GM19240 (cell line): ENCODE measurements around the gene PIANP.
A peak's percentile ranks its signal among the peaks of the same experiment; 100 is the strongest.
"Not testable (repeated sequence)": the region's sequence is repeated elsewhere in the genome, so short reads cannot be mapped to it uniquely, and the experiment has no call there.

Experiments used
- DNase-seq: peaks from one replicate; pipeline ENCODE4 v3.0.0; 2011; ENCODE audit warnings: low spot score; ENCODE audit not compliant: insufficient read length

PIANP gene

GRCh38 chr12:6708351-6708750, 7.7 kb upstream of the PIANP start:
- not testable (repeated sequence) for DNase-seq

DNA sequence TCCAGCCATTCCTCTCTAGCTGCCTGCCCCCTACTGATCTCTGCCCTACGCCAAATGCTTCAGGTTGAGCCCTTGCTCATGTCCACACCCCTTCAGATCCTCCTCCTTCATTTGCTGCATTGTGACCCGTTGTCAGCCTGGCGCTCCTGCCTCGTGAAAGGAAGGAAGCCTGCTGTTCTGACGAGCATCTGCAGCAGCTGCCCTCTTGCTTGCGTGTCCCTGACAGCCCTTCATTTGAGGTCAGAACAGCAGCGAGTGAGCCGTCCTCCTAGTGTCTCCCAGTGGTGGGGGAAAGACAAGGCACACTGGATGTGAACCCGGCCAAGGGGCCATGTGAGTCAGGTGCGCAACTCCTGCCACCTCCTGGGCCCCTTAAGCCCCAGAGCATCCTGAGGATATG, 3.0 kb upstream of the PIANP start:
- DNase-seq = no peak

- no peak for DNase-seq
Observed at GRCh38 chr12:6701078-6701768, 608 bp upstream of the PIANP start.

DNA sequence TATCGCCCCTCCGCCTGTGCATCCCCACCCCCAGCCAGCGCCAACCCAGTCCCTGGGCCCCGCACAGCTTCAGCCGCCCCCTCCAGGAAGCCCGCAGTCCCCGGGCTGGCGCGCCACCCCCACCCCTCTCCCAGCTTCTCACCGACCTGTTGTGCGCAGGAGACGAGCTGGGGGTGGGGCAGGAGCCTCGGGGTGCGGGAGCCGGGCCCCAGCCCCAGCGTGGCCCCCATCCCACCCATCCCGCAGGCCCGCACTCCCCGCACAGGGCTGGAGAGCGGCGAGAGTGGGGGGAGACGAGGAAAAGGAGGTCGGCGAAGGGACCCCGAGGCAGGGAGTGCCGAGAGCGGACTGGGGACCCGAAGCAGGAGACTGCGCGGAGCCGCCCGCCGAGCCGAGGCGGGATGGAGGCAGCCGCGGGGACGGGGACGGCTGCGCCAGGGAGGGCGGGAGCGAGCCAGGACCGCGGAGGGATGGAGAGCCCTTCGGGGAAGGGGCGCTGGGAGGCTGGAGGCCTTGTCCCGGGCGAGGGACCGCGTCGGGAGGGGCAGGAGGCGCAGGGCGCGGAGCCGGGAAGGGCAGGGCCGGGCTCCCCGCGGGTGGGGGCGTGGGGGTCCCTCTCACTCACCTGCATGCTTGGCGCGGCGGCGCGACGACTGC, 498 bp downstream of the PIANP start:
- no peak for DNase-seq

DNA sequence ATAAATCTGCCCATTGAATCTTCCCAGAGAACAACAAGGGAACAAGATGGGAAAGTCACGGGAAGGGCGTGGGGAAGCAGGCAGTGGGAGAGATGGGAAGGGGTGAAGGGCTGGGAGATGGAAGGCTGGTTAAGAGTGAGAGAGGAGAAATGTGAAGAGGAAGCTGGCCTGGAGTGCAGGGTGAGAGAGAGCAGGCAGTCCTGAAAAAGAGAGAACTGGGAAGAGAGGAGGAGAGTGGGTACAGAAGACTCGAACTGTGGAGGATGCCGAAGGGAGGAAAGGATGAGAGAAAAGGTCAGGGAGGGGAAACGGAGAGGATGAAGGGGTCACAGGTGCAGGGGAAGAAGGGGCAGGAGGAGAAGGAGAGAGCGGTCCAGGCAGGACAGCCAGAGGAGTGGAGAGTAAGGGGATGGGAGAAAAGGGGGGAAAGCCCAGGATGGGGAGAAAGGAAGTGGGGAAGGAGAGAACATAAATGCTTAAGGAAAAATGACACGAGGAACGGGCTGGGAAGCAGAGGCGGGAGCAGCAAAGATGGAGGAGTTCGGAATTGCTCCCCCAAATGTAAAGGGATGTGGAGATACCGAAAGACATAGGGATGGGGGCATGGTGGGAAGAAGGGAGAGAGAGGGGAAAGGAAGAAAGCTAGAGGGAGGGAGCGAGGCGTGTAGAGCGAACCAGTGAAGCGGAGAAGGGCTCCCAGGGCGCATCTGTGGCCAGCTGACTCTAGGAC, 1.2 kb downstream of the PIANP start:
- no peak for DNase-seq

DNA sequence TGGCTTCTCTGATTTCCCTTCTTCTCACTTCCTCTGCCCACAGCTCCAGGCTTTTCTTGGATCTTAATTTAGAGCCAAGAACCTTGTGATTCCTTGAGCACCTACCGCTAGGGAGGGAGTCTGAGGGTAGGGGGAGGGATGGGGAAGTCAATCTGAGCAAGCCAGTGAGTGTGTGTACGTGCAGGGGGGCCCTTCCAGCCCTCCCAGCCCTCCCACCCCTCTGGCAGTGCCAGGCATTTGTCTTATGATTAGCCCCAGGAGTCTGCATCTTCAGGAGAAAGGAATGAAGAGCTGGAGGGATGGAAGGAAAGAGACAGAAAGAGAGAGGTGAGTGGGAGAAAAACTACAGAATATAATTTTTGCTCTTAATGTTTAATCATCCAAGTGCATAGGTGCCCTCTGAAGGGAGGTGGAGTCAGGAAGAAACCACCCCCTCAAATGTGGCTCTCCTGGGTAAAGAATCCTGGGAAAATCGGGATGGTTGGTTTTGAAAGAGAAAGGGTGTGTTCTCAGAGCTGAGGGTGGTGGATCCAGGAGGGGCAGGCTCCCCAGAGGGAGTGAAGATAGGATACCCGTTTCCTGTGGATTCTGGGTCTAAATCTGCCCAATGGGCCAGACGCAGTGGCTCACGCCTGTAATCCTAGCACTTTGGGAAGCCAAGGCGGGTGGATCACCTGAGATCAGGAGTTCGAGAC, 2.1 kb downstream of the PIANP start:
- no peak for DNase-seq

- DNase-seq = no peak
Observed at GRCh38 chr12:6697584-6698351, 2.8 kb downstream of the PIANP start.

DNA sequence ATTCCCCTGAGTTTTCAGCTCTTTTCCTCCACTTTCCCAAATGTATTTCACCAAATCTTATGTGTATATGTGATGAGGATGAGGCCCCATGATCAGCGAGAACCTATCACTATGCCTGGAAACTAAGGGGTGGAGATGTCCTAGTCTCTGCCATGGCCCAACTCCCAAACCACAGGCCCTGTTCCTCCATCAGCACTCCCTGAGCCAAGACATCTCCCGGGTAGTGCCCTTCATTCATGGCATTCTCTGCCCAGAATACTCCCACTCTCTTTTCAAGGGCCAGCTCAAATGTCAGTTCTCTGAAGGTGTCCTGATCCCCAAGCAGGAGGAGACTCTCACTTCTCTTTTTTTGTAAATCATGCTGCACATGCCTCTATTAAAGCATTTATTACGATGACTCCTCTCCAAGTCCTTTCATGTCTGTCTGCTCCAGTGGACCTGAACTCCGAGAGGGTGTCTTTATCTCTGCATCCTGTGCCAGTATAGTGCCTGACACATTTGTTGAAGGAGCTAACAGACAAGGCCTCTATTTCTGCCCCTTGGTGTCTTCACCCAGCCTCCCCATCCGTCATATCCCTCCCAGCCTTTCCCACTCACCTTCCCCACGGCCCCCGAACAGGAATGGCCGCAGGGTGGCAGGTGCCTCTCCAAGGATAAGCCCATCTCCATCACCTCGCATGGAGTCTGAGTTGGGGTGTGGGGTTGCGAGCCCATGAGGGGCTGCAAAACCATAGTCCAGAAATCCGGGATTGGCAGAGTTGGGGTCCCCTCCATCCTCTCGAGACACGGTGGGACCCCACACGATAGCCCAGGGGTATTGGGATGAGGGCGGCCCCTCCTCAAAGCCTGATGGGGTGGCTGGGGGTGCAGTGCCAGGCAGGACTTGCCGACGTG, 3.7 kb downstream of the PIANP start:
- no peak for DNase-seq

DNA sequence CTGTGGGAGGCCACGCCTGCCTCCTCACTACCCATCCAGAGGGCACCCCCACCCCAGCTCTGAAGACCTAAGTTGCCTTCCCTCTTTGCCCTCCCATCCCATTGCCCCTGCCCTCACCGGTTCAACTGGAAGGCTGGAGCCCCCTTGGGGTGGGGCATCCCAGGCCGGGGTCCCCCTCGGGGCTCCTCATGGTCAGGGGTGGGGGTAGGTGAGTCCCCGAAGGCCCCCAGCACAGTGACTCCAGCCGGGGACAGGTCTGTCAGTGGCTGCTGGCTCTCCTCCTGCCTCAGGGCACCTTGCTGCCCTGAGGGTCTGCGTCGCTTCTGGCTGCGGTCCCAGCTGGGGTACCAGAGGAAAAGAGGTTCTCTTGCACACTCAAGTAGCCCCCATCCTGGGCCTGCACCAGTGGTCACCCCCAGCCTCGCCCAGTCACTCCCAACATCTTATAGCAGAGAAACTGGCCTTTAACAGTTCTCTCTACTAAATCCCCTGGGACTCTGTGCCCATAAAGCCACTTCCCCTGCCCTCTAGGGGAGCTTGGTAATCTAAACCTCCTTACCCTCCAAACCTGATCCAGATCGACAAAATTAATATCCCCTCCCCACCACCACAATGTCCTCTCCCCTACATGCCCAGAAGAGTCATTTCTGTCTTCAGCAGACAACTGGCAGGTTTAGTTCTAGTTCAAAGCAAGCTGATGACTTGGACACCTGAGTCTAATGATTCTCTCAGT, 5.1 kb downstream of the PIANP start:
- no peak for DNase-seq

- DNase-seq = no peak
Observed at GRCh38 chr12:6694701-6695100, 5.9 kb downstream of the PIANP start.

DNA sequence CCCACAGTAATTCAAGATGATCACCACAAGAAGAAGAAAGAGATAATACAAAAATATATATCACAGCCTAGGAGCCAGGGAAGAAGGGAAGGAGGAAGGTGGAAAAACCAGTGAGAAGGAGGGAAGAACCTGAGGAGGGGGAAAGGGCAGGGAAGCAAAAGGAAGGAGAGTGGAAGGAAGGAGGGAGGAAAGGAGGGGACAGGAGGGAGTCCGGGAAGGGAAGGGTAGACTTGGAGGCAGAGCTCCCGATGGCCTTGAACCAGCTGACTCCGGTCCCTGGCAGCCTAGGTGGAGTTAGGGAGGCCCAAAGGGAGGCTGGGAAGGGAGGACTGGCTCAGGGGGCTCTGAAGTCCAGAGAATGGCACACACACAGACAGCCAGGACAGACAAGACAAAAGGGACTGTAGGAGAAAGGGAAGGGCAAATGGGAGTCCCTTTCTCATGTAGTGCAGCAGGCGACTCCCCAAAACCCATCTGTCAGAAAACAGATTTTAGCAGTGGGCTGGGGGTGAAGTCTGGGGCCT, 6.7 kb downstream of the PIANP start:
- DNase-seq = no peak

- DNase-seq = no peak
Observed at GRCh38 chr12:6692888-6693287, 7.7 kb downstream of the PIANP start.

GRCh38 chr12:6691473-6691872, 9.1 kb downstream of the PIANP start:
- no peak for DNase-seq

GRCh38 chr12:6688999-6689882, 11.4 kb downstream of the PIANP start, which contains the start of gene ZNF384:
Gene ZNF384, minus strand, starts transcription at chr12:6689375. Its CDS starts 9,855 bp downstream, at chr12:6679520.
- peak; percentile 99 for DNase-seq

DNA sequence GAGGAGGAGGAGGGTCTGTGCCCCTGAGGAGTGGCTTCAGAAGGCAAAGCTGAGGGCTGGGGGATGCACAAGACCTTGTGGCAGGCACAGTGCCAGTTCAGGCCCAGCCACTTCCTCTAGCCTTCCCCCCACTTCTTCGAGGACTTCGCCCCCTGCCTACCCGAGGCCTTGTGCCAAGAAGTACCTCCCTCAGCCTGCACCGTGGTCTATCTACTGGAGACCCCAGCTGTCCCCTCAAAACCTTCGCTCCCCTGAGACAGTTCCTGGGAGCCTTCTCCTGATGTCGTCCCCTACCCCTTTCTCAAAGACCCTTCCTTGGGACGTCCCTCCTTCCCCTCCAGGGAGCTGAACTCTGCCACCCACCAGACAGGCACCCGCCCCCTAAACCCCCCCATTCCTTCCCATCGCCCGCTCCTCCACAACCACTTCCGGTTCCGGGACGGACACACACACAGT, 12.0 kb downstream of the PIANP start:
- DNase-seq = no peak

- no peak for DNase-seq
Observed at GRCh38 chr12:6685814-6686213, 14.8 kb downstream of the PIANP start.

GRCh38 chr12:6684609-6685008, 16.0 kb downstream of the PIANP start:
- DNase-seq = no peak

GRCh38 chr12:6676962-6677361, 23.7 kb downstream of the PIANP start:
- no peak for DNase-seq
